ENCODE measurements around the gene PDZD8. TPM values are rescaled to one million over a fixed set of nuclear protein-coding genes. Genes with fewer than 3 reads are reported as not detected.

PDZD8 gene
- total RNA-seq, 3 donors from 2014 or later, result 54.2 to 67.8 (median 57.6) TPM

GRCh38 chr10:117266400-117266799 lies 108.8 kb downstream of the PDZD8 start:
- intact Hi-C loops (cut with DNase I, micrococcal nuclease), result no loop called here
- DNase-seq (no peak), ATAC-seq (no peak)
- no peaks in the 10 kb centered on the region for H3K4me1 ChIP-seq (ENCODE audit: low read depth)
- H3K36me3 ChIP-seq (ENCODE audit: low read depth), result no peaks in the 10 kb centered on the region
- no peaks in the 10 kb centered on the region for H3K9me3 ChIP-seq
- no peak overlapping the region for H3K4me3 ChIP-seq
- TF ChIP-seq CTCF (IDR thresholded peaks at IDR 0.05), result no peak

GRCh38 chr10:117264782-117265181 lies 110.5 kb downstream of the PDZD8 start:
- no peak for TF ChIP-seq CTCF (IDR thresholded peaks at IDR 0.05)
- intact Hi-C loops (cut with DNase I, micrococcal nuclease), result no loop called here
- ATAC-seq, result no peak
- no peaks in the 10 kb centered on the region for H3K9me3 ChIP-seq
- no peaks in the 10 kb centered on the region for H3K36me3 ChIP-seq (ENCODE audit: low read depth)
- no peak overlapping the region for H3K4me3 ChIP-seq
- DNase-seq, result no peak
- no peaks in the 10 kb centered on the region for H3K4me1 ChIP-seq (ENCODE audit: low read depth)

DNA sequence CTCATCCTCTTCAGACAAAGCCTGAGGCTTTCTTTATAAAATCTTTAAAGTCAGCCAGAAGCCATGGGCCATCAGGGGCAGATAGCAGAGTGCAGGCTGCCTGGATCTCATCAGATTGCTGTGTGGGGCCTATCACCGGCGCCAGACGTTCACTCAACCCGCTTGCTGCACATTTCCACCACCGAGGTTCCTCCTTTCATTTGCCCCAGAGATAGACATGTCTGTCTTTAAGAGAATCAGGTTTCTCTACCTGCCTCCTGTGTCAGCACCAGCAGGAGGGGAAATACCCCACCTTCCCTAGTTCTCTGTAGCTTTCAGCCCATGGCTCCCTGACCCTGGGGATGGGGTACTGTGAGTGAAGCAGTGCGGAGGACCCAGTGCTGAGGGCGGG lies 112.3 kb downstream of the PDZD8 start:
- Histone ChIP-seq H3K9me3 (no peaks in the 10 kb centered on the region), H3K4me3 (no peak overlapping the region), H3K36me3 (ENCODE audit: low read depth) (no peaks in the 10 kb centered on the region), H3K4me1 (ENCODE audit: low read depth) (no peaks in the 10 kb centered on the region)
- intact Hi-C loops (cut with DNase I, micrococcal nuclease), result no loop called here
- no peak for DNase-seq
- no peak for ATAC-seq
- TF ChIP-seq CTCF (IDR thresholded peaks at IDR 0.05), result no peak

GRCh38 chr10:117262291-117262902 lies 112.8 kb downstream of the PDZD8 start:
- TF ChIP-seq CTCF (IDR thresholded peaks at IDR 0.05), result no peak
- H3K36me3 ChIP-seq (ENCODE audit: low read depth), result no peaks in the 10 kb centered on the region
- no peak for DNase-seq
- no peak for ATAC-seq
- intact Hi-C loops (cut with DNase I, micrococcal nuclease), result no loop called here
- H3K4me3 ChIP-seq, result no peak overlapping the region
- H3K9me3 ChIP-seq, result no peaks in the 10 kb centered on the region
- H3K4me1 ChIP-seq (ENCODE audit: low read depth), result no peaks in the 10 kb centered on the region

- TF ChIP-seq CTCF (IDR thresholded peaks at IDR 0.05), result no peak
- no peak for ATAC-seq
- intact Hi-C loops (cut with DNase I, micrococcal nuclease), result no loop called here
- no peaks in the 10 kb centered on the region for H3K4me1 ChIP-seq (ENCODE audit: low read depth)
- H3K36me3 ChIP-seq (ENCODE audit: low read depth), result no peaks in the 10 kb centered on the region
- H3K9me3 ChIP-seq, result no peaks in the 10 kb centered on the region
- no peak for DNase-seq
- no peak overlapping the region for H3K4me3 ChIP-seq
Observed at GRCh38 chr10:117261501-117261900, 113.7 kb downstream of the PDZD8 start.

DNA sequence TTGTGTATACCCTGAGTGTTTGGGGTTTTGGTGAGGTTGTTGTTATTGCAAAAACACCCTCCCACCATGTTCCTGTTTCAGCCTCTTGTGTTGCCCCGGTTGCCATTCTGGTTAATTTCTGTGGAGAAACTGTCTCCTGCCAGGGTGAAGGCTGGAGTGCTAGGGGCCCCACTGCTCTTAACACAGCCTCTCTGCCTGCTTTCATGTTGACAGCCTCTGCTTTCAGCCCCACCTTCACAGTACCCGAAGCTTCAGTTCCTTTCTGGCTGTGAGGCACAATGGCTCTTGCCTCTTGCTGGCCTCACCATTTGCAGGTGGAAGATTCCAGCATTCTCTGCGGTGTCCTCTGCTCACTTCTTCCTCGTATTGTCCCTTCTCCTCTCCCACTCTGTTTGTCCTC lies 115.2 kb downstream of the PDZD8 start:
- H3K4me1 ChIP-seq (ENCODE audit: low read depth), result no peaks in the 10 kb centered on the region
- no peak for TF ChIP-seq CTCF (IDR thresholded peaks at IDR 0.05)
- no peak overlapping the region for H3K4me3 ChIP-seq
- H3K36me3 ChIP-seq (ENCODE audit: low read depth), result no peaks in the 10 kb centered on the region
- DNase-seq (no peak), ATAC-seq (no peak)
- H3K9me3 ChIP-seq, result no peaks in the 10 kb centered on the region
- intact Hi-C loops (cut with DNase I, micrococcal nuclease), result no loop called here

Measured in mucosa of descending colon (tissue), 3 donors.